Osteocyte (in vitro differentiated cells): ENCODE results near the gene VMP1. TPM values are rescaled to one million over a fixed set of nuclear protein-coding genes. Genes with fewer than 3 reads are reported as not detected.

Source experiments
- DNase-seq: peaks from one replicate; pipeline ENCODE4 v3.0.0; 2021; ENCODE audit warnings: mixed read lengths; ENCODE audit not compliant: unreplicated experiment; ENCODE audit errors: extremely low spot score
- H3K27ac Mint-ChIP-seq: one replicate; pipeline ENCODE4 v1.8.0; 2021; ENCODE audit warnings: mild to moderate bottlenecking, mixed read lengths; ENCODE audit not compliant: unreplicated experiment
- H3K27me3 Mint-ChIP-seq: one replicate; pipeline ENCODE4 v1.8.0; 2021; ENCODE audit warnings: mixed read lengths; ENCODE audit not compliant: unreplicated experiment
- H3K36me3 Mint-ChIP-seq: one replicate; pipeline ENCODE4 v1.8.0; 2021; ENCODE audit warnings: mixed read lengths; ENCODE audit not compliant: unreplicated experiment
- H3K4me1 Mint-ChIP-seq: one replicate; pipeline ENCODE4 v1.8.0; 2021; ENCODE audit warnings: mixed read lengths; ENCODE audit not compliant: unreplicated experiment
- H3K4me3 Mint-ChIP-seq: one replicate; pipeline ENCODE4 v1.8.0; 2021; ENCODE audit warnings: mild to moderate bottlenecking, moderate library complexity, mixed read lengths; ENCODE audit not compliant: unreplicated experiment
- H3K9me3 Mint-ChIP-seq: one replicate; pipeline ENCODE4 v1.8.0; 2021; ENCODE audit warnings: mixed read lengths; ENCODE audit not compliant: unreplicated experiment
- CTCF ChIP-seq: fragments of 200-600 bp; sonication (generic); IDR thresholded peaks from 2 replicates; pipeline ENCODE4 v1.5.0; 2021; ENCODE audit warnings: antibody characterized with exemption, mild to moderate bottlenecking, moderate library complexity
- total RNA-seq: library from RNA; stranded (reverse); gene quantifications from 2 replicates; pipeline ENCODE4 v1.2.1, GENCODE V29; 2021

VMP1 gene
- total RNA-seq, 1 donor from 2014 or later, result 468 TPM

GRCh38 chr17:59762824-59763374, 55.4 kb downstream of the VMP1 start:
- no peak for DNase-seq
- H3K36me3 Mint-ChIP-seq, result peaks cover 16% of the 10 kb centered on the region
- H3K4me3 Mint-ChIP-seq, result peak overlapping the region; percentile 11
- peak overlapping the region; percentile 97 for H3K27ac Mint-ChIP-seq
- H3K4me1 Mint-ChIP-seq, result peaks cover 70% of the 10 kb centered on the region
- TF ChIP-seq CTCF, result no peak
- H3K27me3 Mint-ChIP-seq, result no peaks in the 10 kb centered on the region
- H3K9me3 Mint-ChIP-seq, result peaks cover 5% of the 10 kb centered on the region

GRCh38 chr17:59763861-59764260, 56.4 kb downstream of the VMP1 start:
- H3K4me1 Mint-ChIP-seq, result peaks cover 72% of the 10 kb centered on the region
- DNase-seq, result no peak
- no peaks in the 10 kb centered on the region for H3K27me3 Mint-ChIP-seq
- H3K36me3 Mint-ChIP-seq, result peaks cover 14% of the 10 kb centered on the region
- H3K27ac Mint-ChIP-seq, result peak overlapping the region; percentile 81
- no peak for TF ChIP-seq CTCF
- no peak overlapping the region for H3K4me3 Mint-ChIP-seq
- H3K9me3 Mint-ChIP-seq, result peaks cover 5% of the 10 kb centered on the region

GRCh38 chr17:59764292-59764741, 56.9 kb downstream of the VMP1 start:
- DNase-seq, result no peak
- Mint-ChIP-seq H3K27ac (peak overlapping the region; percentile 81), H3K4me1 (peaks cover 73% of the 10 kb centered on the region), H3K9me3 (peaks cover 4% of the 10 kb centered on the region), H3K27me3 (no peaks in the 10 kb centered on the region), H3K36me3 (peaks cover 15% of the 10 kb centered on the region), H3K4me3 (no peak overlapping the region)
- TF ChIP-seq CTCF, result no peak

- TF ChIP-seq CTCF, result no peak
- no peaks in the 10 kb centered on the region for H3K9me3 Mint-ChIP-seq
- no peak for DNase-seq
- H3K4me1 Mint-ChIP-seq, result peaks cover 76% of the 10 kb centered on the region
- no peaks in the 10 kb centered on the region for H3K27me3 Mint-ChIP-seq
- peaks cover 9% of the 10 kb centered on the region for H3K36me3 Mint-ChIP-seq
- no peak overlapping the region for H3K4me3 Mint-ChIP-seq
- peak overlapping the region; percentile 82 for H3K27ac Mint-ChIP-seq
These were observed 57.6 kb downstream of the VMP1 start for GRCh38 chr17:59765038-59765437.

GRCh38 chr17:59766491-59766890, 59.0 kb downstream of the VMP1 start:
- DNase-seq, result no peak
- peaks cover 3% of the 10 kb centered on the region for H3K36me3 Mint-ChIP-seq

More at GRCh38 chr17:59766491-59766890, 59.0 kb downstream of the VMP1 start:
- TF ChIP-seq CTCF, result no peak
- H3K9me3 Mint-ChIP-seq, result no peaks in the 10 kb centered on the region
- H3K27me3 Mint-ChIP-seq, result no peaks in the 10 kb centered on the region
- H3K4me3 Mint-ChIP-seq, result peak overlapping the region; percentile 70
- H3K27ac Mint-ChIP-seq, result peak overlapping the region; percentile 96
- peaks cover 71% of the 10 kb centered on the region for H3K4me1 Mint-ChIP-seq
